AG04450 (cell line): ENCODE measurements around the gene TMEM63B. TPM values are rescaled to one million over a fixed set of nuclear protein-coding genes. Genes with fewer than 3 reads are reported as not detected.
"Not testable (repeated sequence)": the region's sequence is repeated elsewhere in the genome, so short reads cannot be mapped to it uniquely, and the experiment has no call there.

ENCODE experiments used
- CTCF ChIA-PET: fragments of 300-600, 350-600 bp; formaldehyde crosslinking; extraction: SDS; loops from one replicate; lab custom pipeline; 2022; ENCODE audit warnings: antibody characterized with exemption, inconsistent platforms; lab: Charles Lee
- POLR2A ChIA-PET: fragments of 350-600 bp; formaldehyde crosslinking; extraction: SDS; loops from one replicate; lab custom pipeline; 2021; ENCODE audit warnings: antibody characterized with exemption, inconsistent platforms; lab: Yijun Ruan, JAX
- DNase-seq: peaks from one replicate; pipeline ENCODE4 v3.0.0-alpha.2; 2011; ENCODE audit warnings: low read depth, low spot score
- H3K27ac ChIP-seq: one replicate; pipeline ENCODE4 v1.5.1; 2012; ENCODE audit warnings: low read depth, low read length, control low read depth
- H3K27me3 ChIP-seq: one replicate; pipeline ENCODE4 v1.6.0; 2012; ENCODE audit warnings: low read length; ENCODE audit not compliant: control insufficient read depth, insufficient read depth
- H3K4me3 ChIP-seq: 2 replicates; pipeline ENCODE4 v1.5.1; 2011; ENCODE audit warnings: mild to moderate bottlenecking, low read depth, low read length, control low read depth
- H3K9me3 ChIP-seq: 2 replicates; pipeline ENCODE4 v1.5.1; 2012; ENCODE audit warnings: low read length; ENCODE audit not compliant: control insufficient read depth, insufficient read depth
- CTCF ChIP-seq: IDR thresholded peaks from 2 replicates; pipeline ENCODE4 v1.5.1; 2011; ENCODE audit warnings: low read depth, low read length, control low read depth, inconsistent platforms
- polyA plus RNA-seq: library from polyadenylated mRNA; depleted of rRNA; stranded (reverse); fragments of >200 nt; gene quantifications from 2 replicates; pipeline ENCODE4 v1.2.3, GENCODE V29; 2011

The TMEM63B gene
- polyA plus RNA-seq, 1 experiment = 39.4 TPM

GRCh38 chr6:44091981-44092884 lies 35.1 kb upstream of the TMEM63B start:
- H3K4me3 ChIP-seq = no peak overlapping the region
- no peak overlapping the region for H3K27ac ChIP-seq
- H3K27me3 ChIP-seq = no peaks in the 10 kb centered on the region
- no peak for DNase-seq
- CTCF ChIA-PET = interaction anchor here (1.0 to 2.6 kb wide), 3 partner anchors 62 to 165 kb away, joined by 3 to 7 read pairs (median 3); partner anchors contain the start of gene SLC35B2
- no peak for TF ChIP-seq CTCF
- POLR2A ChIA-PET = no interaction called here
- no peaks in the 10 kb centered on the region for H3K9me3 ChIP-seq

- no peak for TF ChIP-seq CTCF
- POLR2A ChIA-PET = interaction anchor here (0.5 to 0.8 kb wide), 2 partner anchors 10 to 18 kb away, joined by 7 to 8 read pairs; no protein-coding TSS in a partner anchor
- no peaks in the 10 kb centered on the region for H3K27me3 ChIP-seq
- H3K9me3 ChIP-seq = no peaks in the 10 kb centered on the region
- DNase-seq = no peak
- no peak overlapping the region for H3K4me3 ChIP-seq
- H3K27ac ChIP-seq = no peak overlapping the region
- CTCF ChIA-PET = interaction anchor here (0.7 to 2.6 kb wide), 2 partner anchors 132 to 141 kb away, joined by 7 to 12 read pairs; no protein-coding TSS in a partner anchor
These were observed 34.3 kb upstream of the TMEM63B start for GRCh38 chr6:44093066-44093465.

- CTCF ChIA-PET = interaction anchor here (0.7 to 1.5 kb wide), 2 partner anchors 60 to 131 kb away, joined by 4 to 12 read pairs; no protein-coding TSS in a partner anchor
These were observed 33.5 kb upstream of the TMEM63B start for GRCh38 chr6:44093750-44094402.

GRCh38 chr6:44094403-44095242 lies 32.7 kb upstream of the TMEM63B start:
- no peak for TF ChIP-seq CTCF
- no peaks in the 10 kb centered on the region for H3K9me3 ChIP-seq
- H3K27me3 ChIP-seq = no peaks in the 10 kb centered on the region
- ChIA-PET POLR2A (no interaction called here), CTCF (interaction anchor here (1.5 kb wide), 2 partner anchors 60 to 140 kb away, joined by 4 to 10 read pairs; no protein-coding TSS in a partner anchor)
- no peak overlapping the region for H3K4me3 ChIP-seq
- no peak overlapping the region for H3K27ac ChIP-seq
- no peak for DNase-seq

More at GRCh38 chr6:44093750-44094402, 33.5 kb upstream of the TMEM63B start:
- H3K9me3 ChIP-seq = no peaks in the 10 kb centered on the region
- H3K4me3 ChIP-seq = no peak overlapping the region
- no peak overlapping the region for H3K27ac ChIP-seq
- no peak for TF ChIP-seq CTCF
- DNase-seq = no peak
- H3K27me3 ChIP-seq = no peaks in the 10 kb centered on the region
- POLR2A ChIA-PET = interaction anchor here (0.8 kb wide), 1 partner anchor 17 kb away, joined by 7 read pairs; no protein-coding TSS in a partner anchor

- not testable (repeated sequence) for H3K9me3 ChIP-seq, DNase-seq, H3K27me3 ChIP-seq, H3K27ac ChIP-seq, H3K4me3 ChIP-seq
- POLR2A ChIA-PET = interaction anchor here (0.7 kb wide), 1 partner anchor 37 kb away, joined by 3 read pairs; no protein-coding TSS in a partner anchor
- CTCF ChIA-PET = interaction anchor here (1.5 kb wide), 2 partner anchors 59 to 140 kb away, joined by 4 to 10 read pairs; no protein-coding TSS in a partner anchor
These were observed 32.1 kb upstream of the TMEM63B start for GRCh38 chr6:44095243-44095623.
